SK-N-MC (cell line): ENCODE measurements around the gene GEMIN4.

Experiments used
- DNase-seq: peaks from one replicate; pipeline ENCODE4 v3.0.0-alpha.2; 2011; ENCODE audit warnings: low read depth, low spot score
- H3K27ac ChIP-seq: fragments of 200-600 bp; sonication (generic); 2 replicates; pipeline ENCODE4 v1.5.1; 2016; ENCODE audit warnings: mixed run types
- H3K36me3 ChIP-seq: fragments of 200-600 bp; sonication (generic); 2 replicates; pipeline ENCODE4 v1.6.1; 2017; ENCODE audit warnings: antibody characterized with exemption, low read length, mixed read lengths; ENCODE audit not compliant: insufficient read depth
- H3K4me3 ChIP-seq: fragments of 200-600 bp; sonication (generic); 2 replicates; pipeline ENCODE4 v1.5.1; 2016
- H3K9ac ChIP-seq: fragments of 200-600 bp; sonication (generic); 2 replicates; pipeline ENCODE4 v1.8.0; 2017; ENCODE audit warnings: mixed run types, mixed read lengths; ENCODE audit not compliant: insufficient read length
- H3K9me3 ChIP-seq: fragments of 200-600 bp; sonication (generic); 2 replicates; pipeline ENCODE4 v1.6.1; 2017; ENCODE audit warnings: low read depth, mild to moderate bottlenecking, antibody characterized with exemption, low read length, moderate library complexity, mixed read lengths
- EZH2 ChIP-seq: fragments of 200-600 bp; sonication (generic); IDR thresholded peaks from one replicate; pipeline ENCODE4 v1.6.1; 2017; ENCODE audit warnings: antibody characterized with exemption
- FOXP2 ChIP-seq: optimal IDR thresholded peaks from 2 replicates; pipeline ENCODE3; 2011; ENCODE audit warnings: mild to moderate bottlenecking, moderate library complexity; ENCODE audit not compliant: insufficient read depth; ENCODE audit errors: extremely low read length, control extremely low read depth
- POLR2AphosphoS5 ChIP-seq: IDR thresholded peaks from 2 replicates; pipeline ENCODE4 v1.6.1; 2012; ENCODE audit warnings: mild to moderate bottlenecking, low read depth, low read length, borderline replicate concordance

The GEMIN4 gene

GRCh38 chr17:746783-747629 is 5.1 kb downstream of the GEMIN4 start:
- Histone ChIP-seq H3K4me3 (no peak overlapping the region), H3K9me3 (no peaks in the 10 kb centered on the region), H3K9ac (no peak overlapping the region), H3K36me3 (peaks cover 63% of the 10 kb centered on the region), H3K27ac (no peak overlapping the region)
- TF ChIP-seq POLR2AphosphoS5 (no peak), FOXP2 (no peak), EZH2 (no peak)
- DNase-seq = no peak

GRCh38 chr17:746181-746580 is 5.9 kb downstream of the GEMIN4 start:
- H3K27ac ChIP-seq = no peak overlapping the region
- H3K4me3 ChIP-seq = no peak overlapping the region
- peaks cover 71% of the 10 kb centered on the region for H3K36me3 ChIP-seq
- TF ChIP-seq POLR2AphosphoS5 (no peak), FOXP2 (no peak), EZH2 (no peak)
- DNase-seq = no peak
- H3K9me3 ChIP-seq = no peaks in the 10 kb centered on the region
- no peak overlapping the region for H3K9ac ChIP-seq

- Histone ChIP-seq H3K27ac (no peak overlapping the region), H3K9me3 (no peaks in the 10 kb centered on the region), H3K36me3 (peaks cover 79% of the 10 kb centered on the region), H3K4me3 (no peak overlapping the region), H3K9ac (no peak overlapping the region)
- TF ChIP-seq POLR2AphosphoS5 (no peak), EZH2 (no peak), FOXP2 (no peak)
- no peak for DNase-seq
Observed at GRCh38 chr17:745406-745805, 6.7 kb downstream of the GEMIN4 start.

- Histone ChIP-seq H3K4me3 (no peak overlapping the region), H3K9ac (no peak overlapping the region), H3K9me3 (no peaks in the 10 kb centered on the region), H3K36me3 (peaks cover 80% of the 10 kb centered on the region), H3K27ac (no peak overlapping the region)
- TF ChIP-seq FOXP2 (no peak), EZH2 (no peak), POLR2AphosphoS5 (no peak)
- no peak for DNase-seq
Observed at GRCh38 chr17:744937-745336, 7.1 kb downstream of the GEMIN4 start.

GRCh38 chr17:743139-743538 is 8.9 kb downstream of the GEMIN4 start:
- Histone ChIP-seq H3K4me3 (no peak overlapping the region), H3K36me3 (peaks cover 81% of the 10 kb centered on the region), H3K9ac (no peak overlapping the region), H3K9me3 (no peaks in the 10 kb centered on the region), H3K27ac (no peak overlapping the region)
- no peak for DNase-seq
- TF ChIP-seq FOXP2 (no peak), EZH2 (no peak), POLR2AphosphoS5 (no peak)

GRCh38 chr17:742147-742793 is 9.8 kb downstream of the GEMIN4 start:
- H3K9me3 ChIP-seq = no peaks in the 10 kb centered on the region
- H3K4me3 ChIP-seq = no peak overlapping the region
- no peak for TF ChIP-seq POLR2AphosphoS5
- TF ChIP-seq FOXP2 = no peak
- no peak for TF ChIP-seq EZH2
- DNase-seq = no peak
- H3K27ac ChIP-seq = no peak overlapping the region
- H3K9ac ChIP-seq = no peak overlapping the region
- H3K36me3 ChIP-seq = peaks cover 78% of the 10 kb centered on the region

GRCh38 chr17:740240-741017 is 11.6 kb downstream of the GEMIN4 start:
- TF ChIP-seq EZH2 = no peak
- no peak for TF ChIP-seq POLR2AphosphoS5
- TF ChIP-seq FOXP2 = no peak
- no peak for DNase-seq
- Histone ChIP-seq H3K4me3 (no peak overlapping the region), H3K27ac (no peak overlapping the region), H3K36me3 (peaks cover 66% of the 10 kb centered on the region), H3K9me3 (no peaks in the 10 kb centered on the region), H3K9ac (no peak overlapping the region)

GRCh38 chr17:737561-738113 is 14.4 kb downstream of the GEMIN4 start:
- Histone ChIP-seq H3K9ac (no peak overlapping the region), H3K27ac (no peak overlapping the region), H3K36me3 (peaks cover 41% of the 10 kb centered on the region), H3K4me3 (no peak overlapping the region), H3K9me3 (no peaks in the 10 kb centered on the region)
- TF ChIP-seq FOXP2 (no peak), POLR2AphosphoS5 (no peak), EZH2 (no peak)
- no peak for DNase-seq
